Kidney (tissue), 14 donors: ENCODE data around the gene RP2. TPM values are rescaled to one million over a fixed set of nuclear protein-coding genes. Genes with fewer than 3 reads are reported as not detected.

ENCODE experiments used
- DNase-seq, 5 donors: peaks; one replicate each; pipeline ENCODE4 v3.0.0-alpha.2; 2013 to 2020
- FAIRE-seq: peaks from 2 replicates; lab custom pipeline; 2012; peaks lifted over from hg19 to GRCh38; lab: Jason Lieb, UNC
- H3K27ac ChIP-seq, 2 donors: one replicate each; pipeline ENCODE4 v1.7.0; 2013; ENCODE audit warnings: low read depth in 2 of 2, low read length in 2 of 2, inconsistent platforms in 1 of 2
- H3K27me3 ChIP-seq: one replicate; pipeline ENCODE4 v1.7.1; 2013; ENCODE audit warnings: low read length, inconsistent platforms; ENCODE audit not compliant: control insufficient read depth, insufficient read depth
- H3K36me3 ChIP-seq, 3 donors: one replicate each; pipeline versions ENCODE4 v1.7.0 to v1.7.1; 2013; ENCODE audit warnings: low read length in 3 of 3, control low read depth in 1 of 3, inconsistent platforms in 1 of 3; ENCODE audit not compliant: insufficient read depth in 3 of 3, control insufficient read depth in 2 of 3
- H3K4me1 ChIP-seq, 3 donors: one replicate each; pipeline versions ENCODE4 v1.7.0 to v1.7.1; 2013; ENCODE audit warnings: low read length in 3 of 3, inconsistent platforms in 1 of 3, low read depth in 1 of 3; ENCODE audit not compliant: control insufficient read depth in 2 of 3, insufficient read depth in 2 of 3
- H3K4me3 ChIP-seq, 3 donors: one replicate each; pipeline versions ENCODE4 v1.7.0 to v1.8.1; 2013; ENCODE audit warnings: low read length in 3 of 3, control low read depth in 1 of 3, inconsistent platforms in 1 of 3
- H3K9ac ChIP-seq, 3 donors: one replicate each; pipeline versions ENCODE4 v1.7.0 to v1.7.1; 2013; ENCODE audit warnings: low read length in 3 of 3, control low read depth in 1 of 3, inconsistent platforms in 1 of 3
- H3K9me3 ChIP-seq, 3 donors: one replicate each; pipeline versions ENCODE4 v1.7.0 to v1.7.1; 2013; ENCODE audit warnings: low read length in 3 of 3, control low read depth in 1 of 3, inconsistent platforms in 1 of 3; ENCODE audit not compliant: control insufficient read depth in 2 of 3, insufficient read depth in 1 of 3
- CTCF ChIP-seq: IDR thresholded peaks from 3 replicates; pipeline ENCODE4 v1.5.1; 2012; ENCODE audit warnings: mild to moderate bottlenecking, moderate library complexity, borderline replicate concordance; ENCODE audit not compliant: insufficient read depth; ENCODE audit errors: extremely low read depth
- intact Hi-C: fragments of 100-400 bp; cut with DNase I; formaldehyde crosslinking; loops from one replicate; pipeline ENCODE4 v1.11.1; 2022
- polyA plus RNA-seq: library from polyadenylated mRNA; stranded (reverse); fragments of 350-450 nt; fragmentation: Illumina TruSeq; extraction: RNeasy Lipid Tissue Mini Kit (QIAGEN cat#74804); gene quantifications from one replicate; pipeline ENCODE4 v1.2.3, GENCODE V29; 2014; ENCODE audit warnings: low read depth, low replicate concordance; ENCODE audit not compliant: insufficient read depth
- total RNA-seq: library from RNA; stranded (reverse); fragmentation: NEBNext Ultra II Directional; extraction: Animal tissue kit (Norgen Biotek cat#: 25700); gene quantifications from one replicate; pipeline ENCODE4 v1.2.1, GENCODE V29; 2021
- donor health status: control.
- donor health status: control.
- donor health status: control.
- donor health status: control.
- donor health status: control.
- donor health status: DM: yes; HTN: yes; CAD: no.
- donor health status: Normal renal cell carcinoma (clear cell type).

Gene RP2
- total and polyA plus RNA-seq, 2 donors from 2014 or later: 2.8 to 10.0 TPM

GRCh38 chrX:46912098-46912602 lies 75.3 kb downstream of the RP2 start, which contains the start of gene JADE3:
Gene JADE3 (plus strand): TSS chrX:46912421. CDS start chrX:46984895, 72,474 bp downstream.
- peak within 1 kb of the TSS; percentile 37 to 73 (median 62) for H3K4me3 ChIP-seq
- FAIRE-seq (no peak), DNase-seq (peak; percentile 86 to 92 (median 90))
- H3K27ac ChIP-seq: peak within 1 kb of the TSS; percentile 17 to 43
- no peak for TF ChIP-seq CTCF
- intact Hi-C loops: no loop called here
- peaks cover 5% of the 10 kb centered on the region for H3K27me3 ChIP-seq
- peak within 1 kb of the TSS in 1 of 3 donors; percentile 19 for H3K9ac ChIP-seq
- H3K36me3 ChIP-seq: no peaks in the 10 kb centered on the region
- H3K9me3 ChIP-seq: no peaks in the 10 kb centered on the region
- H3K4me1 ChIP-seq: peaks cover 0 to 2% (median 0%) of the 10 kb centered on the region in 3 donors

- Histone ChIP-seq H3K9me3 (no peaks in the 10 kb centered on the region), H3K27ac (peak overlapping the region in 1 of 2 donors; percentile 17), H3K4me3 (peak overlapping the region; percentile 62 to 73 (median 62)), H3K4me1 (peaks cover 0 to 2% (median 0%) of the 10 kb centered on the region in 3 donors), H3K9ac (no peak overlapping the region), H3K36me3 (no peaks in the 10 kb centered on the region), H3K27me3 (peaks cover 3% of the 10 kb centered on the region)
- no peak for FAIRE-seq
- intact Hi-C loops: no loop called here
- DNase-seq: peak; percentile 38 to 79 (median 60)
- peak; percentile 14 for TF ChIP-seq CTCF
Measured at GRCh38 chrX:46912603-46913491, 76.0 kb downstream of the RP2 start.

GRCh38 chrX:46913667-46914066 lies 76.8 kb downstream of the RP2 start:
- Histone ChIP-seq H3K9me3 (no peaks in the 10 kb centered on the region), H3K4me3 (peak overlapping the region; percentile 62 to 73 (median 62)), H3K27ac (no peak overlapping the region), H3K4me1 (peaks cover 0 to 2% (median 0%) of the 10 kb centered on the region in 3 donors), H3K9ac (peak overlapping the region; percentile 6 to 68 (median 42)), H3K36me3 (no peaks in the 10 kb centered on the region), H3K27me3 (peaks cover 3% of the 10 kb centered on the region)
- peak; percentile 24 to 58 (median 39) for DNase-seq
- TF ChIP-seq CTCF: no peak
- intact Hi-C loops: no loop called here
- no peak for FAIRE-seq
